Activated CD4-positive, alpha-beta T cell treated with anti-CD3 and anti-CD28 coated beads for 36 hours (primary cell): ENCODE data around the gene ELMO1. TPM values are rescaled to one million over a fixed set of nuclear protein-coding genes. Genes with fewer than 3 reads are reported as not detected.

Experiments
- ATAC-seq: fragments of 200-7000 bp; cut with Tn5 transposase; one replicate; pipeline ENCODE4 v1.10.0; 2021; ENCODE audit warnings: mild to moderate bottlenecking, moderate library complexity
- CTCF ChIA-PET: fragments of 350-600 bp; sonication (Branson Sonifier 250); formaldehyde crosslinking; loops from one replicate; lab custom pipeline; 2021; ENCODE audit warnings: antibody characterized with exemption; lab: Charles Lee
- POLR2A ChIA-PET: fragments of 350-600 bp; sonication (Branson Sonifier 250); formaldehyde crosslinking; loops from one replicate; lab custom pipeline; 2021; ENCODE audit warnings: antibody characterized with exemption, inconsistent platforms; lab: Charles Lee
- DNase-seq: peaks from one replicate; pipeline ENCODE4 v3.0.0-alpha.2; 2020
- H3K27ac Mint-ChIP-seq: one replicate; pipeline ENCODE4 v1.8.0; 2021; ENCODE audit warnings: mixed read lengths
- H3K27me3 Mint-ChIP-seq: one replicate; pipeline ENCODE4 v1.8.0; 2021; ENCODE audit warnings: mixed read lengths
- H3K36me3 Mint-ChIP-seq: one replicate; pipeline ENCODE4 v1.8.0; 2021; ENCODE audit warnings: low read depth, mixed read lengths
- H3K4me1 Mint-ChIP-seq: one replicate; pipeline ENCODE4 v1.8.0; 2021; ENCODE audit warnings: mixed read lengths
- H3K4me3 Mint-ChIP-seq: one replicate; pipeline ENCODE4 v1.8.0; 2021; ENCODE audit warnings: mild to moderate bottlenecking, moderate library complexity, mixed read lengths
- H3K9me3 Mint-ChIP-seq: one replicate; pipeline ENCODE4 v1.8.0; 2021; ENCODE audit warnings: low read depth, mixed read lengths
- intact Hi-C, 2 experiments: fragments of 100-400 bp; cut with DNase I in 1 of 2; cut with micrococcal nuclease in 1 of 2; formaldehyde crosslinking; loops; one replicate each; pipeline versions ENCODE4 v1.14.2 to v1.15.1; 2022 to 2024; cut with DNase I, micrococcal nuclease
- total RNA-seq, 2 experiments: library from RNA; stranded (reverse); gene quantifications; one replicate each; pipeline ENCODE4 v1.2.3, GENCODE V29; 2021

ELMO1 gene
- total RNA-seq, 2 experiments from 2014 or later, result 96.2 to 173 TPM

- Mint-ChIP-seq H3K9me3 (peaks cover 3% of the 10 kb centered on the region), H3K4me1 (peaks cover 81% of the 10 kb centered on the region), H3K27ac (peak overlapping the region; percentile 94), H3K27me3 (no peaks in the 10 kb centered on the region), H3K4me3 (peak overlapping the region; percentile 71), H3K36me3 (peaks cover 12% of the 10 kb centered on the region)
- DNase-seq (peak; percentile 49), ATAC-seq (peak; percentile 55)
- intact Hi-C loops, result loop anchor here (1.0 to 2.0 kb wide), 4 partner anchors 32 to 54 kb away; no protein-coding TSS in a partner anchor
- ChIA-PET CTCF (interaction anchor here (0.6 to 2.1 kb wide), 11 partner anchors 12 to 539 kb away, joined by 3 to 8 read pairs (median 3); partner anchors contain the start of gene ELMO1), POLR2A (interaction anchor here (1.0 to 1.5 kb wide), 2 partner anchors 54 to 56 kb away, joined by 3 to 8 read pairs; no protein-coding TSS in a partner anchor)
These were observed 40.1 kb downstream of the ELMO1 start for GRCh38 chr7:37408291-37409228.

DNA sequence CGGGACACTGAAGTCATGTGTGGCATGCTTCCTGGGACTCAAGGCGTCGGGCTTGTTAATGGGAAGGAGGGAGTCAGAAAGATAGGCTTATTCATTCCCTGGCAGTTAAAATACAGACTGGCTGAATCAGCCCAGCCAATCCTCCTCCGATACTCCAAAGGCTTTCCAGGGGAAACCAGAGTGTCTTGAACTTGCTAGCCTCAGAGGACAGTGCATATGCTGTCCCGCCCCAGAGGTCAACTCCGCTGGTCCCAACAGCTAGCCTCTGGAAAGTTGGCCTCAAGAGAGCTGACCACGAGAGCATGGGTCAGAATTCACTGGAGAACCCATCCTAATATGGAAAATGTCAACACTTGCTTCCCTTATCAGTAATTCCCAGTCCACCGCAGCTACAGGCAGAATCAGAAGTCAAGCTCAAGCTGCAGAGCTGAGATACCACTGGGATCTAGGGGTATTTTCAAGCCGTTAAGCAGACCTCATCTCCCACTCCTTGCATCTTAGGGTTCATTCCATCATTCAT, 43.0 kb downstream of the ELMO1 start:
- DNase-seq (no peak), ATAC-seq (no peak)
- no peaks in the 10 kb centered on the region for H3K27me3 Mint-ChIP-seq
- H3K36me3 Mint-ChIP-seq, result peaks cover 27% of the 10 kb centered on the region
- ChIA-PET CTCF (interaction anchor here (0.8 kb wide), 1 partner anchor 63 kb away, joined by 3 read pairs; no protein-coding TSS in a partner anchor), POLR2A (interaction anchor here (0.6 kb wide), 3 partner anchors 52 to 772 kb away, joined by 3 to 7 read pairs (median 5); partner anchors contain the start of gene STARD3NL)
- intact Hi-C loops, result no loop called here
- H3K9me3 Mint-ChIP-seq, result peaks cover 18% of the 10 kb centered on the region
- H3K4me1 Mint-ChIP-seq, result peaks cover 54% of the 10 kb centered on the region
- H3K27ac Mint-ChIP-seq, result no peak overlapping the region
- H3K4me3 Mint-ChIP-seq, result no peak overlapping the region

GRCh38 chr7:37405128-37405527, 43.5 kb downstream of the ELMO1 start:
- CTCF ChIA-PET, result interaction anchor here (1.0 kb wide), 1 partner anchor 51 kb away, joined by 3 read pairs; no protein-coding TSS in a partner anchor
- Mint-ChIP-seq H3K27ac (no peak overlapping the region), H3K4me3 (no peak overlapping the region), H3K9me3 (peaks cover 18% of the 10 kb centered on the region), H3K36me3 (peaks cover 29% of the 10 kb centered on the region), H3K27me3 (no peaks in the 10 kb centered on the region), H3K4me1 (peaks cover 53% of the 10 kb centered on the region)
- POLR2A ChIA-PET, result no interaction called here
- intact Hi-C loops, result no loop called here
- ATAC-seq (no peak), DNase-seq (no peak)

- ChIA-PET POLR2A (no interaction called here), CTCF (no interaction called here)
- Mint-ChIP-seq H3K4me3 (no peak overlapping the region), H3K27me3 (no peaks in the 10 kb centered on the region), H3K9me3 (peaks cover 18% of the 10 kb centered on the region), H3K27ac (no peak overlapping the region), H3K36me3 (peaks cover 23% of the 10 kb centered on the region), H3K4me1 (peaks cover 47% of the 10 kb centered on the region)
- DNase-seq (no peak), ATAC-seq (no peak)
- intact Hi-C loops, result no loop called here
These were observed 48.7 kb downstream of the ELMO1 start for GRCh38 chr7:37399876-37400421.

DNA sequence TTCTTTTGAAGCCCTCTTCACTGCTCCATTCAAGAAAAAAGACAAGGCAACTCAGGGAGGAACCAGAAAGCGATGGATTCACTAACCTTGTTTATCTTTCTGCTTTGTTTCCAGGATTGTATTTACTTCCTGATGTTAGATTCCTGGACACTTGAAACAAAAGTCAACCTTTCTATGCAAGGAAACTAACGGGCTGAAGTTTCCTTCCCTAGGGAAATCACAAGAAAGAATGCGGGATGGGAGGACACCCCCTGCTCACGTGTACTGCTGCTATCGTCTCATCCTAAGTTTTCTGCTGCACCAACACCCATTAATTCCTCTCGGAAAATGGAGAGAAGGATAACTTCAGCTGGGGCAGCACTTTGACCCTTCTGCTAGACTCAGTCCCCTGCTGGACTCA, 50.3 kb downstream of the ELMO1 start:
- peaks cover 26% of the 10 kb centered on the region for H3K36me3 Mint-ChIP-seq
- ChIA-PET POLR2A (interaction anchor here (0.5 kb wide), 1 partner anchor 14 kb away, joined by 3 read pairs; no protein-coding TSS in a partner anchor), CTCF (no interaction called here)
- no peak for DNase-seq
- H3K27ac Mint-ChIP-seq, result no peak overlapping the region
- H3K4me1 Mint-ChIP-seq, result peaks cover 63% of the 10 kb centered on the region
- no peak for ATAC-seq
- H3K27me3 Mint-ChIP-seq, result no peaks in the 10 kb centered on the region
- peaks cover 18% of the 10 kb centered on the region for H3K9me3 Mint-ChIP-seq
- no peak overlapping the region for H3K4me3 Mint-ChIP-seq
- intact Hi-C loops, result no loop called here

DNA sequence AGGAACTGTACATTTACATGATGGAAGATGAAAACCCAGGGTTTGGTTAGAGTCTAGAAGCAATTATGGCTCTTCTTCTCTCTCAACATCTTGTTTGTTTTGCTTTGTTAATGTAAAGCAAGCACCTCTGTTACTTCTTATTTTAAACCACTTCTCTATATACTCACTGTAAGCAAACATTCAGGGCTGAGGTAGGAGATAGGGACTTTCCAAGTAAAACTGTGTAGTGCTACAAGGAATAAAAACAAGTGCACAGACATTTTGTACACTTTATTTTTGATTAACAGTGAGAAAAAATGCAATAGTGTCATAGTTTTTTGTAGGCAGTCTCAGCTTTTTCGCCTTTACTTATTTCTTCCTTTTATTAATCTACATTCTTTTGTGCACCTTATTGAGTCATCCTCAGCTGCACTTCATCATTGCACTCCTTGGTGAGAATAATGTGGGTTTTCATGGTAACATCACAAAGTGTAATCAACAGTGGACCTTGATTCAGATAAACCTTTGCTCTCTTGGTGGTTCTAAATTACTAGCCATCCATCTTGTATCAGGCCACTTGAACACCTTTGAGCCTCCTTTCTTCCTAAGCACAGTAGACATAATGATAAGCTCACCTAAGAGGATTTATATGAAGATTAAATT, 52.9 kb downstream of the ELMO1 start:
- peaks cover under 1% of the 10 kb centered on the region for H3K9me3 Mint-ChIP-seq
- no peak overlapping the region for H3K4me3 Mint-ChIP-seq
- peak; percentile 93 for ATAC-seq
- ChIA-PET POLR2A (no interaction called here), CTCF (interaction anchor here (0.6 to 1.7 kb wide), 3 partner anchors 14 to 60 kb away, joined by 3 to 5 read pairs (median 4); partner anchors contain the start of gene ELMO1)
- peaks cover 5% of the 10 kb centered on the region for H3K36me3 Mint-ChIP-seq
- no peaks in the 10 kb centered on the region for H3K27me3 Mint-ChIP-seq
- H3K4me1 Mint-ChIP-seq, result peaks cover 81% of the 10 kb centered on the region
- intact Hi-C loops, result no loop called here
- peak overlapping the region; percentile 76 for H3K27ac Mint-ChIP-seq
- DNase-seq, result no peak

DNA sequence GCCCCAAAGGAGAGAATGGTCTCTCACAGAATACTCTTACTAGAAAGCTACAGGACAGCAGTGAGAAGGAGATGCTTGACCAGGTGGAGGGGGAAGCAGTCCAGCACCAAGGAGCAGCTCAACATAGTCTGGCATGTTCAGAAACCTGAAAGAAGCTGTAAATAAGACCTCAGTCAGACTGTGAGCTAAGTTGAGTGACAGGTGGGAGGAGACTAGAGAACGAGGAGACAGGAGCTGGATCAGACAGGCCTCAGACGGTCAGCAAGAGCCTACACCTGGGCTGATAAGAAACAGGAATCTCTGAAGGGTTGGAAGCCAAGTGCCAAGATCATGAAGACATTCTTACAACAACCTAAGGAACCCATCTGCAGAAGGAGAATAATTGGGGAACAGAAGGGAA, 54.5 kb downstream of the ELMO1 start:
- intact Hi-C loops, result no loop called here
- ATAC-seq (no peak), DNase-seq (no peak)
- CTCF ChIA-PET, result interaction anchor here (1.1 to 1.7 kb wide), 3 partner anchors 9 to 55 kb away, joined by 4 to 6 read pairs (median 6); partner anchors contain the start of gene ELMO1
- no peaks in the 10 kb centered on the region for H3K27me3 Mint-ChIP-seq
- H3K9me3 Mint-ChIP-seq, result no peaks in the 10 kb centered on the region
- POLR2A ChIA-PET, result no interaction called here
- no peak overlapping the region for H3K27ac Mint-ChIP-seq
- peaks cover 3% of the 10 kb centered on the region for H3K36me3 Mint-ChIP-seq
- H3K4me1 Mint-ChIP-seq, result peaks cover 82% of the 10 kb centered on the region
- no peak overlapping the region for H3K4me3 Mint-ChIP-seq

DNA sequence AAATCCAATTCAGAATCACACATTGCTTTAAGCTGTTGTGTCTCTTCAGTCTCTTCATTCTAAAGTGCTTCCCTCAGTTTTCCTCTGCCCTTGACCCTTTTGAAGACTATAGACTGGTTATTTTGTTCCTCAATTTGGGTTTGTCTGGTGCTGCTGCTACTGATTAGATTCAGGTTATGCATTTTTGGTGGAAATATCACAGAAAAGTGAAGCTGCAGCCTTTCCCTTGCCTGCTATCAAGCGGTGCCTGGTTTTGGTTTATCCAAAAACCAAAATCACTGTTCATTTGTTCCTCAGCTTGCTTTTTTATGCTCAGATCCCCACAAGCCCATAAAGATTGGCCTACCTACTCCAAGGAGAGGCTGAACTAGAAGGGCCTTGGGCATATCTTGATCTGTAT, 55.2 kb downstream of the ELMO1 start:
- Mint-ChIP-seq H3K27me3 (no peaks in the 10 kb centered on the region), H3K27ac (no peak overlapping the region), H3K4me1 (peaks cover 81% of the 10 kb centered on the region), H3K9me3 (no peaks in the 10 kb centered on the region), H3K4me3 (no peak overlapping the region), H3K36me3 (peaks cover 3% of the 10 kb centered on the region)
- no peak for DNase-seq
- ChIA-PET POLR2A (no interaction called here), CTCF (interaction anchor here (1.1 to 1.2 kb wide), 2 partner anchors 8 to 16 kb away, joined by 6 read pairs; no protein-coding TSS in a partner anchor)
- ATAC-seq, result no peak
- intact Hi-C loops, result no loop called here

DNA sequence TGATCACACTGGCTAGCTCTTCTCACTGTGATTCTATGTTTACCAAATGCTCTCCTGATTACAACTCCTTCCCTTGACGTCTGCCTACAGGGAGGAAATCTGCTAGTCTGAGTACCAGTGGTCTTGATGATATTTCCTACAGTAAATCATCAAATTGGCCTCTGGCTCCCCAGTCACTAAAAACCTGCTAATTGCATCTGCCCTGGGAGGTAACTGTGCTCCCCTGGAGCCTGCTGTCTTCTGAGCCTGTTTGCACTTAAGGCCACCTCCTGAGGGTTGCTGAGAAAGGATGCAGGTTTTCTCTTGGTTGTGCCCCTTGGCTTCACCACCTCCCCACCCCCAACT, 56.0 kb downstream of the ELMO1 start:
- Mint-ChIP-seq H3K9me3 (no peaks in the 10 kb centered on the region), H3K36me3 (peaks cover 3% of the 10 kb centered on the region), H3K4me1 (peaks cover 80% of the 10 kb centered on the region), H3K4me3 (no peak overlapping the region), H3K27me3 (no peaks in the 10 kb centered on the region), H3K27ac (peak overlapping the region; percentile 56)
- DNase-seq (no peak), ATAC-seq (no peak)
- intact Hi-C loops, result no loop called here
- POLR2A ChIA-PET, result no interaction called here
- CTCF ChIA-PET, result no interaction called here

DNA sequence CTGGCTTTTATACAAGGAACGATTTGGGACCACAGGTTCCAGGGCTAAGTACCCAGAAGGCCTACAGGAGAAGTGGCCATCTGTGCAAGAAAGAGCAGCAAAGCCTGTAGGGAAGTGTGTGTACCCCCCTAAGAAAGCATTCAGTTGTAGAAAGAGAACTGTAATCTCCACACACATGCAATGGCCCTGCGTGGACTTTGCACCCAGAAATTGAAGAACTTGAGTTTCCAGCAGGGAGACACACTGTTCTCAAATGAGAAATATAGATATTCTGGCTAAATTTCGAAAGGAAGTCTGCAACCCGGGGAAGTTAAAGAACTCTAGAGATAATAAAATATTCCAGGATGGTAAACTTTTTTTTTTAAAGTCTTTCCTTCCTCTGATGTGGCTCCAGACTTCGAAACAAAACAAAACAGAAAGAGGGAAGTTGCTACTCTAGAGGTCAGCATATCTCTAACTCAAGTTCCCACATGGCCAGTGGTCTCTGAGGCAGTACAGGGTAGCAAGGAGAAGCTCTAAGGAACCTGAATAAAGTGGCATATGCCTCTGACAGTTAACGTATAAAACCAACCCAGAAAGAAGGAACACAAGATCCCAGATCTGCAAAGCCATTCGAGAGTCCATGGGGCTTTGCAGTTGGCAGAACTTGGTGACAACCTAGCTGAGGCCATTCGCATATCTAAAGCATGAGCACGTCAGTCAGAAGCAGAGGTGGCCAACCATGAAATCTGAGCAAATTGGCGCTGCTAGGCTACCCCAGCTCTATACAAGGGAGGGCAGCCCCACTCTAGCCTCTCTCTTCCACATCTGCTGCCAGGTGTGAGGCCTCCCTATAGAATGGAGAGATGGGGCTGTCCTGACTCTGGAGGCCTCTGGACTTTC, 56.6 kb downstream of the ELMO1 start:
- ChIA-PET CTCF (interaction anchor here (0.6 kb wide), 1 partner anchor 84 kb away, joined by 3 read pairs; no protein-coding TSS in a partner anchor), POLR2A (no interaction called here)
- Mint-ChIP-seq H3K27ac (peak overlapping the region; percentile 56), H3K9me3 (no peaks in the 10 kb centered on the region), H3K4me1 (peaks cover 76% of the 10 kb centered on the region), H3K27me3 (no peaks in the 10 kb centered on the region), H3K4me3 (no peak overlapping the region), H3K36me3 (peaks cover 3% of the 10 kb centered on the region)
- intact Hi-C loops, result no loop called here
- ATAC-seq, result no peak
- no peak for DNase-seq
